NCI-H774 (cell line): Measurements from ENCODE around the gene FANCC.

Source experiments
- DNase-seq: peaks from one replicate; lab custom pipeline; 2025; lab: John Stamatoyannopoulos, UW

FANCC gene

GRCh38 chr9:95118596-95118995 is 198.9 kb downstream of the FANCC start:
- no peak for DNase-seq

DNA sequence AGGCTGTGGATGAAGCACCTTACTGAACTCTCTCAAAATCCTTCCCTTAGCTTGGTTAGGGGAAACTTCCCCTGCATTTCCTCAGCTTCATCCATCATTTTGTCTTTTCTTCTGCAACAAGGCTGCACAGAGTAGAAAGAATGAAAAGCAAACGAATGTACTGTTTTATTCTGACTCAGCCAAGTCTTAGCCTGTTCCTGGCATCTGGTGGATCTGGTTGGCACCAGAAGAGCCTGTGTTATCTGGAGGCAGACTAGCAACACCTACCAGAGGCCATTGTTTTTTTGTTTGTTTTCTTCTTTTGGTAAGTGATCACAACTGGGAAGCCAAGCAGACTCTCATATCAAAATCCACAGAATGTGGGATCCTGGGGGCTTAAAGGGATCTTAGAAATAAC is 200.7 kb downstream of the FANCC start:
- no peak for DNase-seq

- DNase-seq: no peak
Observed at GRCh38 chr9:95116002-95116807, 201.3 kb downstream of the FANCC start.

- DNase-seq: no peak
Observed at GRCh38 chr9:95115104-95115503, 202.4 kb downstream of the FANCC start.

DNA sequence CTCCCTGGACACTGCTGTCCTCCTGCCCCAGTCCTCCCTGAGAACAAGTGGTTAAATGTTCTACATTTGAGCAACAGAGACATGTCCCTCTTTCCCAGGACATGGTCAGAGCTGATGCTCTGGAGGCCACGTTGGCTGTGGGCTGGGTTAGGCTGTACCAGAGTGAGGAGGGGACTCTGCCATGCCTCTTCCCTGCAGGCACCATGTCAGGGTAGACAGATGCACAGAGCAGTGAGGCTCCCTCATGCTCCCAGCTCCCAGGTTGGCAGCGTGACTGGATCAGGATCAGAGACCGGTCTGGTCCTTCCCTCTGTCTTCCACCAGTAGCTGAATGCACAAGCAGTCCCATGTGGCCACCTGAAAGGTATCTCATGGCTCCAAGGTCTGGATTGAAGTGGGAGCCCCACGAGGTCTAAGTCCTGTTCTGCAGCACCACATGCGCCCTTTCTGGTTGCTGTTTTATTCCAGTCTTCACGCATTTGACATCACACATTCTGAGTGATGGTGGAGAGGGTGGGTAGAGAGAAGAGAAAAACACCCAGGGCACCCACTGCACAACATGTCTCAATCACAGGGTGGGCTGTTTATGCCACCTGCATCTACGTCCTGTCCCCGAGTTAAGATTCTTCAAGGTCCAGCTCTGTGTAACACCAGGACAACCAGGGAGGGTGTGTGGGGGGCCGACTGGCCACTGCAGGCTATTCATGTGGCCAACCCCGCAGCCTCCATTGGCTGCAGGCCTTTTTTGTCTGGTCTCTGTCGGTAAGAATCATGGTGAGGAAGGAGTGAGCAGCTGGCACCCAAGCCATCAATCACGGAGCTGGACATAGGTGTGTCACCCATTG is 204.9 kb downstream of the FANCC start:
- DNase-seq: no peak

DNA sequence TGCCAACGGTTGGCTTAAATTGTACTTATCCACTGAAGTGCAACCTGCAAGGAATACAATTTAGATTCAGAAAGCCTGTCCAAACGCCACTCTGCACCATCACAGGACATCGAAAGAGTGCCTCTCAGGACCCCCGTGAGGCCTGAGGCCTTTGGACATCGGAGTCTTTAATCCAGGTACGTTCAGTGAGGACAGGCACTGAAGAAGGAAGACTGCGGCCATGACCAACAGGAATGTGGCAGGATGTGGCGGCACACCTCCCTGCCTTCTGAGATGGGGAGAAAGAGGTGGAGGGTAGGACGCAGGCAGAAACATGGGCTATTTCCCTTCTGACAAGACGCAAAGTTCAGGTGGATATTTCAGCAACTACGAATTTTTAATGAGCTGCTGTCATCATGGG is 205.8 kb downstream of the FANCC start:
- no peak for DNase-seq

DNA sequence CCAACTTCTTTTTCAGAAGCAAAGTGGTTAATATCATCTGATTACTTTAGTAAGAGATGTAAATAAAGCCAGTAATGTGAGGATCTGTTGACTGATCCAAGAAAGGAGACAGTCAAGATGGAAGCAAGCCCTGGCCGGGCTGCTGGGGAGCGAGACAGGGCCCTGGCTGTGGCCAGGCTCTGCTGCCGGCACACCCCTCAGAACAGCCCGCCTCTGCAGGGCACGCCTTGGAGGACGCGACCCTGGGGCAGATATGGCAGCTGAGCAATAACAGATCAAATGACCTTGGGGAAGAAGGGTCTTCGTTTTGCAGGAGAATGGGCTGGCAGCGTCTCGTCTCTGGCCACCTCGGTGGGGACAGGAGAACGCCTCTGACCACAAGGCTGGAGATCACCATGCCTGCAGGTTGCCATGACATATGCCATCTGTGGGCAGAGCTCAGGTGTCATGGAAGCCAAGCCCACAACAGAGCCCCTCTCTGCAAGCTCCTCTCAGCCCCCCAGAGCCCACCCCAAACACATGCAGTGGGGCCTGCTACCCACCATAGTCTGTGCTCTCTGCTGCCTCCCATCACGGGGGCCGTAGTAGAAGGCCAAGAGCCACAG is 206.5 kb downstream of the FANCC start:
- DNase-seq: no peak

GRCh38 chr9:95109456-95109855 is 208.1 kb downstream of the FANCC start:
- DNase-seq: no peak

DNA sequence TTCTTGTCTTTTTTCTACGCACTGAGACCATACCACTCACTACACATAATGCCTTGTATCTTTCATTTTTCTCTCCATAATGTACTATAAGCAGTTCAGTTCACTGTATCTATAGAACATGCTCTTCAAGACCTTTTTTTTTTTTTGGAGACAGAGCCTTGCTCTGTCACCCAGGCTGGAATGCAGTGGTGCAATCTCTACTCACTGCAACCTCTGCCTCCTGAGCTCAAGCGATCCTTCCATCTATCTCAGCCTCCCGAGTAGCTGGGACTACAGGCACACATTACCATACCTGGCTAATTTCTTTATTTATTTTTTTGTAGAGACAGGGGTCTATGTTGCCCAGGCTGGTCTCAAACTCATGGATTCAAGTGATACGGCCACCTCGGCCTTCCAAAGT is 208.7 kb downstream of the FANCC start:
- DNase-seq: no peak

- no peak for DNase-seq
Observed at GRCh38 chr9:95107976-95108375, 209.5 kb downstream of the FANCC start.

GRCh38 chr9:95107001-95107749 is 210.3 kb downstream of the FANCC start:
- DNase-seq: no peak

GRCh38 chr9:95105519-95106287 is 211.8 kb downstream of the FANCC start:
- no peak for DNase-seq

DNA sequence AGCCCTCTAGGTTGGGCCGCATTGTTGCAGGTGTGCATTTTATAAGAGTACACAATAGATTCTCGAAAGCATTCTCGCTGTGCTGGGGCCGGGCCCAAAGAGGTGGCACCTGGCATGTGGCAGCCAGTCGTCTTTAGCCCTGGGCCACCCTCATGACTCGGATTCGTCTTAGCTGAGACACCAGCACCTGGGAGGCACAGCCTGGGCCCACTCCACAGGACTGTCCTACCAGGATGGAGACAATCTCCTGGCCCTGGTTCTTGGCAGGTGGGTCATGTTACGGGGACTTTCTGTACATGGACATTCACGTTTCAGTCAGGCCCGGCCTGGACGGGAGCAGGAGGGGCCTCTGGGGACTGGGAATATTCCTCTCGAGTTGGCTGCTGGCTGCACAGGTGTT is 212.5 kb downstream of the FANCC start:
- DNase-seq: no peak

- no peak for DNase-seq
Observed at GRCh38 chr9:95104581-95104960, 212.9 kb downstream of the FANCC start.

DNA sequence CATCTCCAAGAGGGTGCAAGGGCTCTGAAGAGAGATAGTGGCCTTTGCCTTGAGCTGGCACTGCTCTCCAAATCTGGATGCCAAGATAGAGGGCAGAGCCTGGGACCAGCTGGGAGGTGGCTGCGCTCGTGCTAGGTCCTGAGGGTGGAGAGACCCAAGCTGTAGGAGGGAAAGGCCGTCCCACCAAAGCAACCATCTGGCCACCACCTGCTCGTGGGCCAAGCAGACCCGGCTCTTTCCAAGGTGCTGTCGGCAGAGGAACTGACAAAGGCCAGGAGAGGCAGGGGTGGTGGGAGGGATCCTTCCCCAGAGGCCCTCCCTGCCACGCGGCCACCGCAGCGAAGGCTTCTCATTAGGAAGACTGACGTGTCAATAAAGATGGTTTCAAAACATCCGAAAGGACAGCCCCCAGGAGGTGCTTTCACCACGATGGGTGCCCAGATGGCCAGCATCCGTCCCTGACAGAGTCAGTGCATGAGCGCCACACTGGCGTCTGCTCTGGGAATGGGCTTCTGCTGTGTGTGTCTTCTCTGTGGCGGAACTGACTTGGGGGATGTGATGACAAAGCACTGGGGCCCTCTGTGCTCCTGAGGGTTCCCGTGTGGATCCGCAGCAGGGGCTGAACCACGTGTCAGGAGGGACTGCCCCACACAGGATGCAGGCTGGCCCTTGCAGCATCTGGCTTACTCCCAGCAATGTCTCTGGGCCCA is 213.5 kb downstream of the FANCC start:
- DNase-seq: no peak

DNA sequence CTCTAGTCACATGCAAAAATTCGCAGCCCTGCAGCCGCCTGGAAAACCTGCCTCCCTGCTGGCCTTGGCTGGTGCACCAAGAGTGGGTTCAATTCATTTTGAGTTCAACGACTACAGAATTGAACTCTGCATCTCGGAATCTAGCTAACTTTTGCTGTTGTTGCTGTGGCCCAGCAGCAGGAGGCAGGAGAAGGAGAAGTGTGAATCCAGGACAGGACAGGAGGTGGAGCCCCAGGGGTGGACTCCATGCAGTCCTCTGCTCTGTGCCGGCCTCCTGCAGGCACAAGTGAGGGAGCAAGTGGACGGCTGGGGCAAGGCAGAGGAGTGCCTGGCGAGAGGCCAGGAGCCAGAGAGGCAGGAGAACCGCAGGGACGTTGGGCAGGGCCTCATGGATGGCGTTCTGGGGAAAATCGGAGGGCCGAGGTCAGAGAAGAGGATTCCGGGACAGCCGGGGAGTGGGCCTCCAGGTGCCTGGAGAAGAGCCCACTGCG is 214.2 kb downstream of the FANCC start:
- no peak for DNase-seq

DNA sequence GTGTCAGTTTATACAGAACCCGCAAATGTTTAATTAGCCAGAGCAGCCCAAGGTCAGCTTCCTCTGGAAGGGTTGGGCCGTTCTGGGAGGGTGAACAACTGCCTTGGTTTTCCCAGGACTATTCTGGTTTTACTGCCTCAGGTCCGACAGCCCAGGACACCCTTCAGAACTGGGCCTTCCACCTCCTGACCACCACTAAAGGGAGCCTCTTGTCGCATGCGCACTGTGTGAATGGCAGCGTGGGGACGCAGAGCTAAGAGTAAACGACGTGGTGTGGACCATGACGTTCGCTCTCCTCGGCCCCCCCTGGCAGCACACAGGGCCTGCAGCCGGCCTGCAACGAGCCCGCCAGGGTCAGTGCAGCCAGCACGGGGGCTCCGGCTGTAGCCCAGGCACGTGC is 214.9 kb downstream of the FANCC start:
- no peak for DNase-seq

- DNase-seq: no peak
Observed at GRCh38 chr9:95102001-95102433, 215.5 kb downstream of the FANCC start.

GRCh38 chr9:95101326-95101725 is 216.2 kb downstream of the FANCC start:
- no peak for DNase-seq

- DNase-seq: no peak
Observed at GRCh38 chr9:95100071-95100627, 217.4 kb downstream of the FANCC start.
